G401 (cell line): ENCODE measurements around the gene TMEM132D. TPM values are rescaled to one million over a fixed set of nuclear protein-coding genes. Genes with fewer than 3 reads are reported as not detected.

Experiments
- DNase-seq: peaks from one replicate; pipeline ENCODE4 v3.0.0-alpha.2; 2015; ENCODE audit warnings: low spot score
- in situ Hi-C: cut with HindIII; loops from 2 replicates; pipeline ENCODE4 v1.10.0; 2016; ENCODE audit warnings: low sequenced_read_pairs, mixed read lengths
- total RNA-seq: library from RNA; depleted of rRNA; stranded (reverse); fragments of >200 nt; shearing (Covaris generic); gene quantifications from 2 replicates; pipeline ENCODE4 v1.2.3, GENCODE V29; 2014

The TMEM132D gene
- total RNA-seq, 1 experiment from 2014 or later, result not detected

DNA sequence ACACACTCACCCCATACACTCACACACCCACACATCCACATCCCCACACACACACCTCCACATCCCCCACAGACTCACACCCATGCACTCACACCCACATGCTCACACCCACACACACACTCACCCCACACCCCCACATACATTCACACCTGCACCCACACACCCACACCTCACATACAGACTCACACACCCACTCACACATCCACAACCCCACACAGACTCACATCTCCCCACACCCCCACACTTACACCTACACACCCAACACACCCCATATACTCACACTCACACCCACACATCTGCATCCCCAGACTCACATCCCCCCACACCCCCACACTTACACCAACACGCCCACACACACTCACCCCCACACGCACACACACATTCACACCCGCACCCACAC, 878.8 kb downstream of the TMEM132D start:
- DNase-seq, result no peak
- in situ Hi-C loops, result no loop called here
